Activated T-cell treated with anti-CD3 and anti-CD28 coated beads, Interleukin-2, amount 50 U/mL, for 1 hour (primary cell): Measurements from ENCODE around the gene ATP9A.
"Not testable (repeated sequence)": the region's sequence is repeated elsewhere in the genome, so short reads cannot be mapped to it uniquely, and the experiment has no call there.

ENCODE experiments used
- DNase-seq: peaks from one replicate; pipeline ENCODE4 v3.0.0-alpha.2; 2020

ATP9A gene

DNA sequence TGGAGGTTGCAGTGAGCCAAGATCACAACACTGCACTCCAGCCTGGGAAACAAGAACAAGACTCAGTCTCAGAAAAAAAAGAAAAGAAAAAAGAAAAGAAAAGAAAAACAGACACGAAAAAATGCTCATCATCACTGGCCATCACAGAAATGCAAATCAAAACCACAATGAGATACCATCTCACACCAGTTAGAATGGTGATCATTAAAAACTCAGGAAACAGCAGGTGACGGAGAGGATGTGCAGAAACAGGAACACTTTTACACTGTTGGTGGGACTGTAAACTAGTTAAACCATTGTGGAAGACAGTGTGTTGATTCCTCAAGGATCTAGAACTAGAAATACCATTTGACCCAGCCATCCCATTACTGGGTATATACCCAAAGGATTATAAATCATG is 82.7 kb downstream of the ATP9A start:
- DNase-seq, result not testable (repeated sequence)

DNA sequence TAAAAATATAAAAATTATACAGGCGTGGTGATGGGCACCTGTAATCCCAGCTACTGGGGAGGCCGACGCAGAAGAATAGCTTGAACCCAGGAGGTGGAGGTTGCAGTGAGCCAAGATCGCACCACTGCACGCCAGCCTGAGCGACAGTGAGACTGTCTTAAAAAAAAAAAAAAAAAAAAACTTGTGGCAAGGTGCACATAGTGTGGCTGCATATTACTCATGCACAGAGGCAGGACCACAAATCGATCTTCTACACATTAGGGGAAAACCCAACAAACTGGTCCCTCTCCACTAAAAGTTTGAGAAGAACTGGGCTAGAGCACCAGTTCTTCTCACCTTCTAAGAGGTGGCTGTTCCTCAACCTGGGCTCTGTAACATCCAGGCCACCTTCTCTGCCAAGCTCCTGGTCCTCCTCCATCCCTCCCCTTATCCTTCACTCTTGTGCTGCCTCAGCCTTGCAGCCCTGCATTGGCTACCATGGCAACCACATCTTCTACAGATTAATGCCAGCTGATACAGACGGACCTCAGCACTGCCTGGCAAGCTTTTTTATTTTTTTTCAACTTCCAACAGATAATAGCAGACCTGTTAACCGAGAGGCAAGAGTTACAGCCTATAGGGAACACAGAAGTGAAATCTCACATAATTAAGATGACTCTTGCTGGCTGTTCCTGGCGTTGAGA is 88.0 kb downstream of the ATP9A start:
- no peak for DNase-seq

DNA sequence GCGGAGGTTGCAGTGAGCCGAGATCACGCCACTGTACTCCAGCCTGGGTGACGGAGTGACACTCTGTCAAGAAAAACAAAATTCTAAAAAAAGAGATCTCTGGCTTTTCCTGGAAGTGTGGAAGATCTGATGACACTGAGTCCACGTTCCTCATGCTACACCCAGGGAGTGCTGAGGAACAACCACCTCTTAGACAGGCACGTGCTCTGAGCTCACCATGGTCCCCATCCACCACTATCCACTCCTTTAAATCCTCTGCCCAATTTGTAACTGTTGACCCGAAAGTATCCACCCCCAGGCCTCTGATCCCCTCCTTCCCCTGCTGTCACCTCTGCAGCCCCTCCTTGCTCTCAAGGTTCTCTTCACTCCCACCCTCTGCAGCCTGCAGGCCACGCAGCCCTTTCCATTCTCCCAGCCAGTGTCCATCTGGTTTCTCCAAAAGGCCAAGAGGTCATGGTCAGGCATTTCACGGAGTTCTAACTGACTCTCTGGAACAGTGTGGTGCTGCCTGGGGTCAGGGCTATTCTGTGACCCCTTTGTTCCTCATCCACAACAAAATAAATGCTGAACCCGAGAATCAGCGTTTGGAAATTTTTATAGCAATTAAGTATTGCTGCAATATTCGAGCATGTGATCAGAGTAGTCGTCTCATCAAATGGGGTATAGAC is 88.8 kb downstream of the ATP9A start:
- no peak for DNase-seq

DNA sequence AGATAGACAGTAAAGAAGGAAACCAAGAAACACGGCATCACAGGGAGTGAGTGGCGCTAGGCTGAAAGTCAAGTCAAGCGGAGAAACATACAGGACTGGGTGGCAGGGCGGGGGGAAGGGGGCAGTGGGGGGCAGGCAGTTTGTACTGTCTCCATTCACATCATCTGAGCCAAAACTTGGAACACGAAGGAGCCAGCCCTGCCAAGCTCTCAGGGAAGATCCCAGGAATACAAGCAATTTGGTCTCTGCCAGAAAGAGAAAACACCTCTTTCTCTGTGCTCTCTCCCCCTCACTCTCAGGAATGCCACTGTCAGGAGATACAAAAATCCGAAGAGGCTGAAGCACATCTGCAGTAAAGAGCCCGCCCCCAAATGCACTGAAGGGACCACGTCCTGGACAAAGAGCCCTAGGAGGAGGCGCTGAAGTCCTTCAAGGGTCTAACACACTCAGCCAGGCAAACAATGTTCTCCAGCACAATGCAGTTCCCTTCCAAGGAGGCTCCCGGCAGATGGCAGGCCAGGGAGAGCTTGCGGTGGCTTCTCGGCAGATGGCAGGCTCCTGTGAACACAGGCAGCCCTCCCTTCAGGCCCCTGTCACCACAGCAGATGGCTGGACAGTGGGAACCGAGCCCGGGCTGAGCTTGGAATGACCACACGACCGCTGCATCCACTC is 90.0 kb downstream of the ATP9A start:
- DNase-seq, result no peak

DNA sequence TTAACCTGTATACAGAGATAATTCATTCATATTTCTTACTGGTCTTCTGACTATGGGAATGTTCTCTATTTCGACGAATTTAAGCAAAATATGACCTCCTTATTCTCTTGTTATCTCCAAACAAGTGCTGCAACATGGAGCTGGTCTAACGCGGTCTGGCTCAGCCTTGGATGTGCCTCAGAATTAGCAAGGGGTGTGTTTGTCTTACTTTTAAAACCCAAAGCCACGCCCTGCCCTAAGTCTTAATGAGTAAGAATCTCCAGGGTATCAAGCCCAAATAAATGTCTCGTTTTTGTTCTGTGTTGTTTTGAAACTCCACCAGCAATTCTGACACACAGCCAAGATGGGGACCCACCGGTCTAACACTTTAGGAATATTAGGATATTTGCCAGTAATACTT is 99.2 kb downstream of the ATP9A start:
- DNase-seq, result no peak

DNA sequence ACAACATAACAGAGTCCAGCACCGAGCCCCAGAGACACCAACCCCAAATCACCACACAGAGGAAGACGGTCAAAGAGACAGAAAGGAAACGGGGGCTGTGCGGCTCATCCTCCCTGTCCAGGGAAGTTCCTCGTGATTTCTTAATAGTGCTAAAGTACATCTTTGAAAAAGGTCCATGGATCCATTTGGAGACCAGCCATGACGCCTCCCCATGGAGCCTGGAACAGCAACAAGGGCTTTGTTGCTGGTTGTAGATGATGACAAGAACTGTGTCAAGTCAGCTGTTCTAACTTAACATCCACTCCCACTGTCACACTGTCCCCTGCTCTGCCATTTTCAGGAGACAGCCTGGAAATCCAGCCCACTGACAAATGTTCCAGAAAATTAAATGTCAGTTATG is 99.7 kb downstream of the ATP9A start:
- no peak for DNase-seq

DNA sequence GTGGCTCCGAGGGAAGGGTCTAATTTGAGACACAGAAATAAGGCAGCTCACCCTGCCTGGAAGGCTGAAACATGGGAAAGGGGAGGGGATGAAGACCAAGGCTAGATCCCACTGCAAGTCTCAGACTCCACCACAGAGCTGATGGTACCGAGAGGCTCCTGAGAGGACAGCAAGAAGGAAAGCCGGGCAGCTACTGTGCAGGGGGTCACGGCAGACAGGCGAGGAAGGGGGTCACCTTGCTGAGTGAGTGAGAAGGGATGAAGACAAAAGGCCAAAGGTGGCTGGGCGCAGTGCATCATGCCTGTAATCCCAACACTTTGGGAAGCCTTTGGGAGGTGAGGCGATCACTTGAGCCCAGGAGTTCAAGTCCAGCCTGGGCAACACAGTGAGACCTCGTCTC is 100.7 kb downstream of the ATP9A start:
- DNase-seq, result no peak

DNA sequence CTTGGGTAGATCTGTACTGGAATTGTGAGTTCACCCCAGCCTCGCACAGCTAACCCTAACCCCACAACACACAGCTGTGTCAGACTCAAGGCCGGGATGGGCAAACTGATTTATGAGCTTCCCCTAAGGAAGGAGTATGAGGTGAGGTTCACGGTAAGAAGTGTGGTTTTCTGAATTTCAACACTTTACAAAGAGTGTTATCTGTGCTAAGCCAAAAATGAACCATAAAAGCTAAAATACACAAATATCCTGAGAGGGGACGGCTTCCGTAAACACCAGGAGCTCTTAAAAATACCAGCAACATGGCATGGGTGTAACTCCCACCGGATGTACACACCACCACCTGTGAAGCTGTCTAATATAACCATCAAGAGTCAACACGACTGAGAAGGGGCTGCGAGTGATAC is 101.2 kb downstream of the ATP9A start:
- DNase-seq, result no peak

DNA sequence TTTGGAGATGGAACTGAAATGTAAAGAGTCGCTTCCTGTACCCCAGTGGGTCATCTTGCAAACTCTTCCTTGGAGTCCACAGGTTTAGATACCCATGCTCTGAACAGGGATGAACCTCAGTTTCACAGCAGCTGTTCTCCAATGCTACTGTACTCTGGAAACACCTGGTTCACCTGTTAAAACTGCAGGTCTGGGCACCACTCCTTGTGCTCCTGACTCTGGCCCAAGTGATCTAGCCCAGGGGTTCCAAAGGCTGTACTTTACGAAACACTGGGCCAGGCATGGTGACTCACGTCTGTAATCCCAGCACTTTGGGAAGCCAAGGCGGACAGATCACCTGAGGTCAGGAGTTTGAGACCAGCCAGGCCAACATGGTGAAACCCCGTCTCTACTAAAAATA is 102.1 kb downstream of the ATP9A start:
- DNase-seq, result no peak

DNA sequence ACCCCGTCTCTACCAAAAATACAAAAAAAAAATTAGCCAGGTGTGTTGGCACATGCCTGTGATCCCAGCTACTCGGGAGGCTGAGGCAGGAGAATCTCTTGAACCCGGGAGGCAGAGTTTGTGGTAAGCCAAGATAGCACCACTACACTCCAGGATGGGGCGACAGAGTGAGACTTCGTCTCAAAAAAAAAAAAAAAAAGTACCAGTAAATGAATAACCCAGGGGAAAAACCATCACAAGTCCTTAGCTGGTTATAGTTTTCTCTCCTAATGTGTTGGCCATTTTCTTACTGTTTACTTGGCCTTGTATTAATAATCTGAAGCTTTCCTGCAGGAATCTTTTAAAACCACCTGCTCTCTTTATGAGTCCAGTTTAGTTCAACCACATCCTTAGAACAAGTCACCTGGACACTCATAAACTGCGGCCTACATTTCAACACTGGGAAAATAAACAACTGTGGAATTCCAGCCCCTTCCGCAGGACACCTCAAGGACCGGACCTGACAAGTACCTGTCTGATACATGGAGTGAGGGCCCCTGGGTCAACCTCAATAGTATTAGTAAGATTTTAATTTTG is 102.6 kb downstream of the ATP9A start:
- DNase-seq, result no peak

DNA sequence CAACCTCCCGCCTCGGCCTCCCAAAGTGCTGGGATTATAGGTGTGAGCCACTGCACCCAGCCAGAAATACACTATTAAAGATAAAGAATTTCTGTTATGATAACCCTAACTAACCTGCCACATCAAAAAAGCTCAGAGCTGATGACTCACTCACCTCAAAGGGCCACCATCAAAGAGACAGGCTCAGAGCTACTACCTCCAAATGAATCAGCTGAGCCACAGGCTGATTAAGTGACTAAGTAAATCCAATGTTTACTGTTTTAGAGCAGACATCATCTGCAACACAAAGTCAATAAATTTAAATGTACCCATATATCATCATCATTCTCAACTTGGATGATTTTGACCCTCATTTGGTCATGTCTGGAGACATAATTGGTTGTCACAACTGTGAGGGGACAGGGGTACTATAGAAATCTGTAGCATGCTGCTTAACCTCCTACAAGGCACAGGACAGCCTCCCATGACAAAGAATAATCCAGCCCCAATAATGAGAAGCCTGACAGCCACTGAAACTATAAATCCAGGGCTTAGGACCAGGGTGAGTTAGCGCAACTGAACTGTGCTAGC is 106.5 kb downstream of the ATP9A start:
- no peak for DNase-seq

DNA sequence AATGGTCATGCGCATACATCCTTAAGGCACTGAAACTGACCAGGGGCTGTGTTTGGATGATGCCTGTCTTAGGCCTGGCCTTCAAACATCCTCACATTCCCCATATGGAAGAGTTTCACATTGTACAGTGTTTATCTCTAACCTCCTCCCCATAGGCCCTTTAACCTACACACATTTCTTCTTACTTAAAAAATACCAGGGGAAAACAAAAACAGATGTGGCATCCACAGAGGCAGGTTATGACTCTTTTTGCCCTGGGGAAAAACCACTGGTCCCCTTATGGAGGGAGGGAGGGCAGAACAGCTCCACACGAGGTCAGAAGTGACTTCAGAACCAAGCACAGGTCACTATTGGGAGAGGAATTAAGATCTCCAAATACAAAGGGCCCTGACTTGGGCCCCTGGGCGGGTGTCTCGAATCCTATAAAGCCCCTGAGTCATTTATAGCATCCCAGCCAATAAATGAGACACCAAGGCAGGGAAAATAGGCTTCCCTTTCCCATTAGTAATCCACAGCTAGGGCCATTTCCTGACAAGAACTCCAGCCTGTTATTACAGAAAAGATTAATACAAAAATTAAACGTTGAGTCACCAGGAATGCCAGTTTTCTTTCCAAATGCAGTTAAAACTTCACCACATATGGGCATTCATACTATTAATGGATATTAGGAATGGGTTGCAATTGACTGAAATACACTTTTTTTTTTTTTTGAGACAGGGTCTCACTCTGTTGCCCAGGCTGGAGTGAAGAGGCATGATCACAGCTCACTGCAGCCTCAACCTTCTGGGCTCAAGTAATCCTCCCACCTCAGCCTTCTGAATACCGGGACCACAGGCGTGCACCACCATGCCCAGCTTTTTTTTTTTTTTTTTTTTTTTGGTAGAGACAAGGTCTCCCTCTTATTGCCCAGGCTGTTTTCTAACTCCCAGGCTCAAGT is 107.2 kb downstream of the ATP9A start:
- DNase-seq, result no peak

DNA sequence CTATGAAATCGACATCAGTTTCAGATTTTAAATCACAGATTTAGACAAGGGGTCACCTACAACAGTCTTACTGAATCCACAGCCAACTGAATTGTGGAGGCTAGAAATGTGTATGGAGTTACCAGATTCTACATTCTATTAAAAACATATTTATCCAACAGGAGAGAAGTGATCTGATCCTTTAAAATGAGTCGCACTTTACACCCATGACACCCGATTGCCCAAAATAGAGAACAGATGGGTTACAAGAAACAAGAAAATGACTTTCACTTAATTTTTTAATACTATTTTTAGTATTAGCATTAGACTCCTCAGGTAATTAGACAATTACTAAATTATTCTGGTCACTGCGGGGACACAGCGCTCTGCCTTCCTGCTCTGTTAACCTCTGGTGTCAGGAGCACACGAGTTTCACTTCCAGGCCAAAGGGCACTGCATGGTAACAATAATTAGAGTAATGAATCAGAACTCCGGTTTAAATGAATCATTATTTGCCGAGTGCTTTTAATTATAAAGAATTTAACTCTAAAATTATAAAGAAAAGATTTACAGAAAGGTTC is 108.6 kb downstream of the ATP9A start:
- no peak for DNase-seq

DNA sequence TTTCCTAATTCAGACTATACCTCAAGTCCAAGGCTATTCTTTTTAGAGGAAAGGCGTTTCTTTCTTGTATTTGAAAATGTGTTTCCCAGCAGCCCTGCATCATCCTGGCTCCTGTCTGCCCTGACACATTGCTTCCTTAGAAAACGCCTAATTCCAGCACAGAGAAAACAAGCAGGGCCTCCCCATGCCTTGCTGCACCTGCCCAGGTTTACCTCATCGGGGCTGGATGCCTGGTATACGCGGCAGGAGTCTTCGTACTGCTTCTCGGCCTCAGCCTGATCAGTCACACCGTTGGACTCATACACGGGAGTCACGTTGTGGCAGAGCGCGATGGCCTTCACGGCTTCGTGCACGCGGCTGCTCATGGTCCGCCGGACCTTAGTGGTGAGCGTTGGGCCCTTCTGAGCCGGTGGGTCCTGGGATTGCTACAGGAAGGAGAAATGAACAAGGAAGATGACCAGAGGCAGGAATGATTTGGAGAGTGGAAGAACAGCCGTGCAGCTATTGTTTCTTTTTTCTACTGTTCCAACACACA is 111.4 kb downstream of the ATP9A start:
- no peak for DNase-seq

DNA sequence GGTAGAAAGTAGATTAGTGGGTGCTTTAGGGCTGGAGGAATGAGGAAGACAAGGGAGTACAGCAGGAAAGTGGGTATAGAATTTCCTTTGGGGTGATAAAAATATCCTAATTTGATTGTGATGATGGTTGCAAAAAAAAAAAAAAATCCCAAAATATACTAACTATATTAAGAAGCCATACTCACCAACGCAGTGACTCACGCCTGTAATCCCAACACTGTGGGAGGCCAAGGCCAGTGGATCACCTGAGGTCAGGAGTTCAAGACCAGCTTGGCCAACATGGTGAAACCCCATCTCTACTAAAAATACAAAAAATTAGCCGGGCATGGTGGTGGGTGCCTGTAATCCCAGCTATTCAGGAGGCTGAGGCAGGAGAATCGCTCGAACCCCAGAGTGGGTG is 112.1 kb downstream of the ATP9A start:
- DNase-seq, result not testable (repeated sequence)

DNA sequence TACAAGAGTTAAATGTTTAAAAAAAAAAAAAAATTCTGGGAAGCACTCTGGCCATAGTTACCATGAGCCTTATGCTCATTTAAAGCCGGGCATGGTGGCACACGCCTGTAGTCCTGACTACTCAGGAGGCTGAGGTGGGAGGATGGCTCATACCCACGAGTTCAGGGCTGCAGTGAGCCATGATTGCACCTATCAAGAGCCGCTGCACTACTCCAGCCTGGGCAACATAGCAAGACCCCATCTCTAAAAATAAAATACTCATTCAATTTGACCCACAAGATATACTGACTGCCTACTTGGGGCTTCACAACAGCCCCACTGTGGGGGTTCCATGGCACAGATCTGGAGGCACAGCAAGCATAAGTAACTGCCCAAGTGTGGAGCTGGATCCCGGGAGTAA is 113.7 kb downstream of the ATP9A start:
- DNase-seq, result no peak

DNA sequence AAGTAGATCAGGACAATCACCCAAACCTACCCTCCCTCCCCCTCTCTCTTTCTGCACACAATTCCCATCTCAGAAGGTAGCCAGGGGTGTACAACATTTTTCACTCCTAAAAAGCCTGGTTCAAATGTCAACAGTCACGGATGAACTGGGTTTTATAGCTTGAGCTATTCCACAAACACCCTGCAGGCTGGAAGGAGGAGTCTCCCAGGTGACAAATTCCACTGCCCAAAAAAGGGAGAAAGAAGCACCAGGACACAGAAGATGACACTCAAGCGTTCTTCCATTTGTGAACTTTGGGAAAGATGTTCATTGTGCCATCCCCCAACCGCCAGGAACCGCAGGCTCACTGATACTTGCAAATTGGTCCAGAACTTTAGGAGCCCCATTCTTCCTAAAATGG is 114.1 kb downstream of the ATP9A start:
- no peak for DNase-seq

DNA sequence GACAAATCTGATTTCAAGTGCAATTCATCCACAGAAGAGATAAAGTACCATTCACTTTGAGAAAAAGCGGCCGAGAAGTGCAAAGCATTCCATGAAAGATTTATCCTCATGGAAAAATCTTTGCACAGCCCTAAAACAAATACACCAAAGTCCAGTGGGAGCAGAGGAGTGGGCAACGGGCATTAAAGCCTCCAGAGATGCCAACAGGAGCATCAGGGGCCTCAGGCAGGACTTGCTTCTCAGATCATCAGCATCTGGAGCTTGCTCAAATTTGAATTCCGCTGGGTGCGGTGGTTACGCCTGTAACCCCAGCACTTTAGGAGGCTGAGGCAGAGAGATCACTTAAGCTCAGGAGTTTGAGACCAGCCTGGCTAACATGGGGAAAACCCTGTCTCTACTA is 115.0 kb downstream of the ATP9A start:
- no peak for DNase-seq

DNA sequence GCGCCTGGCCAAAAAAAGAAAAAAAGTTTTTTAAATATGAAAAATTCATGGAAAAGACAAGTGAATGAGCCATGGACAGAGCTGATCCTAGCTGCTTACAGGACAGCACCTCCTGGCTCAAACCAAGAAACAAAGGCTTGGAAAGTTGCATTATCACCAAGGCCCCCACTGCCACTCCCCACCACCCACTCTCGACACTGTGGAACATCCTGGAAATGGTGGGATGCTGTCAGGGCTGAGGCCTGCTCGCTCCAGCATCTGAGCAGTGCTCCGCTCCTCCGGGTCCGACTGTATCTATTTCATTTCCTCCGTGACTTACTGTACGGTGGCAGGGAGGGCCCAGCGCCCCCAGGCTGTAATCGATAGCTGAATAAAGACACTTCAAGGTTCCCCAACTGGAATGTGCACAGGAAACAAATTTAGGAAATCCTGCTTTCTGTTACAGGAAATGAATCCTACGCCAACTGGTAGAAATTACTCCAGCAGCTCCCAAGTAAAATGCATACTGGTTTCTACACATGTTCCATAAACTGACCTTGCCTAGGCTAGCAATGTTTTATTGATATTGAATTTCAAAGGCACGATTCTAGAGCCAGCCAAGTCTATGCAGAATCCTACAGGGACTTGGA is 116.2 kb downstream of the ATP9A start:
- DNase-seq, result no peak

DNA sequence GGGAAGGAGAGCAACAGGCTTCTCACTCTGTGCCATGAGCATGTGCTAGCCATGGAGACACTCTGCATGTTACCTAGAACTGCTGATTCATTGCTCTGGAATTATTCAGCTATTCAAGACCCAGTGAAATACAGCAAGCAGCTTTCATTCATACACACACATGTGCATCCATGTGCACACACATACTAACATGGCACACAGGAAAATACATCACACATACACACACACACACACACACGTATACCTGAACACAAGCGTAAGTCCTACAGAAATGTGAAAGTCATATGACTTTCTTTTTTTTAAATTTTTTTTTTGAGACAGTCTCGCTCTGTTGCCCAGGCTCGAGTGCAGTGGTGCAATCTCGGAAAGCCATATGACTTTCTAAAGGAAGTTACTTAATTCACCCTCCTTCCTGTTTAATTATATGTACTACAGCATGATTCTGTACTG is 117.5 kb downstream of the ATP9A start:
- no peak for DNase-seq

DNA sequence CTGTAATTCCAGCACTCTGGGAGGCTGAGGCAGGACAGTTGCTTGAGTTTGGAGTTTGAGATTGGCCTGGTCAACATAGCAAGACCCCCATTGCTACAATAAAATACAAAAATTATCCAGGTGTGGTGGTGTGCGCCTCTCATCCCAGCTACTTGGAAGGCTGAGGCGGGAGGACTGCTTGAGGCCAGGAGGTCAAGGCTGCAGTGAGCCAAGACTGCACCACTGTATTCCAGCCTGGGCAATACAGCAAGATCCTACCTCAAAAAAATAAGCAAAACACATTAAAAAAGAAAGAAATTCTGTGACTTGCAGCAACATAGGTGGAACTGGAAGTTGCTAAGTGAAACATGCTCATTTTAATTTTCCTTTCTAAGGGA is 119.6 kb downstream of the ATP9A start:
- no peak for DNase-seq
